Fibroblast of pulmonary artery (primary cell): ENCODE data around the gene TPCN2.

Experiments used
- DNase-seq: peaks from one replicate; pipeline ENCODE4 v3.0.0-alpha.2; 2010; ENCODE audit warnings: low read depth
- H3K4me3 ChIP-seq: replicated peaks from 2 replicates; pipeline ENCODE4 v1.5.1; 2011; ENCODE audit warnings: low read depth, mild to moderate bottlenecking, control low read depth, low read length, moderate library complexity
- CTCF ChIP-seq: IDR thresholded peaks from 2 replicates; pipeline ENCODE4 v1.5.1; 2011; ENCODE audit warnings: mild to moderate bottlenecking, control low read depth, low read length, inconsistent platforms; ENCODE audit errors: missing control alignments

Gene TPCN2

GRCh38 chr11:69153661-69154060, 104.9 kb downstream of the TPCN2 start:
- no peak for DNase-seq
- no peak for TF ChIP-seq CTCF

GRCh38 chr11:69154211-69154913, 105.6 kb downstream of the TPCN2 start:
- no peak for DNase-seq
- TF ChIP-seq CTCF: no peak
- no peak overlapping the region for H3K4me3 ChIP-seq

More at GRCh38 chr11:69153661-69154060, 104.9 kb downstream of the TPCN2 start:
- H3K4me3 ChIP-seq: no peak overlapping the region

DNA sequence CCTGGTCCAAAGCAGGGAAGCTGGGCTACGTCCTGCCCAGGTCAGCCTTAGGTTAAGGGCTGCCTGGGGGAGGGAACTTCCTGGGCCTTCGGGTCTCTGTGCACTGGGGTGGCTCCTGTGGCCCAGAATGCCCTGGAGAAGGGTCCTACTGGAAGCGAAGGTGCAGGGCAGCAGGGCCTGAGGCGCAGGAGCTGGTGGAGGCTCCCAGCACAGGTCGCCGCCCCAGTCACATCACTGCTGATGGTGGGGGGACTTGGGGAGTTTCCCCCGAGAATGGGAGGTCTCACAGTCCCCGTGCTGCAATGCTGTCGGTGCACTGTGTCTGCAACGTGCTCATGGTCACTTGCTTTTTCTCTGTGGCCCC, 106.2 kb downstream of the TPCN2 start:
- H3K4me3 ChIP-seq: no peak overlapping the region
- no peak for DNase-seq
- TF ChIP-seq CTCF: no peak

- DNase-seq: no peak
- H3K4me3 ChIP-seq: no peak within 1 kb of the TSS
- TF ChIP-seq CTCF: no peak
Measured at GRCh38 chr11:69155302-69156234, 106.8 kb downstream of the TPCN2 start, which contains the start of gene SMIM38. Gene SMIM38 (plus strand): TSS chr11:69155935. CDS start chr11:69157847, 1,912 bp downstream.

DNA sequence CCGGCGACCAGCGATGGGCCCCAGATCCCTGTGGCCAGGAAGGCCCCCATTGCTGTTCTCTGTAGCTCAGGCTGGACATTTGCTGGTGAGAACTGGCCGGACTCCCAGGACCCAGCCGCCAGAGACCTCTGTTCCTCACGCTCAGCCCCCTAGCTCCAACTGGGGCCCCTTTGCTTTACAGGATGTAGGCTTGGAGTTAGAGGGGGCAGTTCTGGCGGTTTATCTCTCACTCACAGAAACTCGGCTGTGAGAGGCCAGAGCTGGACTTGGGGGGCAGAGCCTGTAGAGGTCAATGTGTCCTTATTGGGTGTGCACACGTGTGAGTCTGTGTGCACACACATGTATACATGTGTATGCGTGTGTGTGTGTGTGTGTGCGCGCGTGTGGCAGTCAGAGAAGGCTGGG, 107.5 kb downstream of the TPCN2 start:
- no peak for TF ChIP-seq CTCF
- H3K4me3 ChIP-seq: no peak overlapping the region
- DNase-seq: no peak

DNA sequence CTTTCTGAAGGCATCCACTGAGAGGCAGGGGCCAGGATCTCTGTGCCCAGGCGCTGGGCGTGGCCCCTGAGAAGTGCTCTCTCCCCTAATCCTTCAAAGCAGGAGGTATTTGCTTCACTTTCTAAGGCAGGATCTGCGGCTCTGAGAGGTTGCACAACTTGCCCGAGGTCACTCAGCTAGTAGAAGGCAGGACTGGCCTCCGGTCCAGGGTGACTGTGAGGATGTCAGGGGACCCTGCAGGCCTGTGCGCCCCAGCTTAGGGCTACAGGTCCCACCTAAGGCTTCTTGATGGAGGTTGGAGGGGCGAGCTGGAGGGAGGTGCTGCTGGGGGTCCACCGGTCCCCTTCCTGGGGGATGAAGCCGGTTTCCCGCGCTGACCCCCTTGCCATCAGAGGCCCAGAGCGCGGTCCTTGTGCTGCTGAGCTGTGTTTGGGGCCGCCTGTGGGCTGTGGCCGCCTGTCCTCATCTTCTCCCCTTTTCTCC, 108.0 kb downstream of the TPCN2 start:
- no peak for TF ChIP-seq CTCF
- peak; percentile 42 for DNase-seq
- H3K4me3 ChIP-seq: no peak overlapping the region
